NCI-H2171 treated with DMSO at 0.1 percent for 48 hours (cell line): ENCODE results near the gene FERMT3.
"Not testable (repeated sequence)": the region's sequence is repeated elsewhere in the genome, so short reads cannot be mapped to it uniquely, and the experiment has no call there.

Experiments
- DNase-seq: peaks from one replicate; lab custom pipeline; 2025; lab: John Stamatoyannopoulos, UW

FERMT3 gene

DNA sequence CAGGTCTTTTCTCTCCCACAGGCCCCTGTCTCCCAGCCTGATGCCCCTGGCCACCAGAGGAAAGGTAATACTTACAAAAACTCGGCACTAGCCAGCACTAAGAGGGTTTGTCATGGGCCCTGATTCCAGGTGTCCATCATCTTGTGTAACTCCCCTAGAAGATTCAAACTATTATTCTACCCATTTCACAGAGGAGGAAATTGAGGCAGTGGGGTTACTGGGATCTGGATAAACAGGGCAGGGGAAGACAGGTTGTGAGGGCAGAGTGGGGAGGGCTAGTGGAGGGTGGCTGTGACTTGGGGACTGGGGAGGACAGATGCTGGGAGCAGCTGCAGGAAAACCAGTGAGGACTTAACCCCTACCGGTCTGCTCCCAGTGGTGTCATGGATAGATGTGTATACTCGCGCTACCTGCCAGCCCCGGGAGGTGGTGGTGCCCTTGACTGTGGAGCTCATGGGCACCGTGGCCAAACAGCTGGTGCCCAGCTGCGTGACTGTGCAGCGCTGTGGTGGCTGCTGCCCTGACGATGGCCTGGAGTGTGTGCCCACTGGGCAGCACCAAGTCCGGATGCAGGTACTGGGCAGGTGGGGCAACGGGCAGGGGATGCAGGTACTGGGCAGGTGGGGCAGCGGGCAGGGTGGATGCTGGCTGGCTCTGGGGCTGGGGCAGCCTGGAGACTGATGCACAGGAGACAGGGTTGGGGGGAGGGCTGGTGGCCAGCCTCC is 29.1 kb downstream of the FERMT3 start:
- no peak for DNase-seq

DNA sequence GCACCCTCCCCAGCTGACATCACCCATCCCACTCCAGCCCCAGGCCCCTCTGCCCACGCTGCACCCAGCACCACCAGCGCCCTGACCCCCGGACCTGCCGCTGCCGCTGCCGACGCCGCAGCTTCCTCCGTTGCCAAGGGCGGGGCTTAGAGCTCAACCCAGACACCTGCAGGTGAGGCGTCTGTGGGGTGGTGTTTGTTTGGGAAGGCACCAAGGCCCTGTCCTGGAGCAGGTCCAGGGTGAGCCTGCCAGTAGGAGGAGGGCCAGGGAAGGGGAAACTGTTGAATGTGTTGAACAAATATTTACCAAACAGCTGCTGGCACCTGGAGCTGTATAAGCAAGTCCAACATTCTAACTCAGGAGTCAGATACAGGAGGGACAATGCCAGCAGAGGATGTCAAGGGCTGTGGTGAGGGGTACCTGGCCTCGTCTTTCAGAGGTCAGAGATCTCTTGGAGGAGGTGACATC is 31.0 kb downstream of the FERMT3 start:
- DNase-seq, result no peak

DNA sequence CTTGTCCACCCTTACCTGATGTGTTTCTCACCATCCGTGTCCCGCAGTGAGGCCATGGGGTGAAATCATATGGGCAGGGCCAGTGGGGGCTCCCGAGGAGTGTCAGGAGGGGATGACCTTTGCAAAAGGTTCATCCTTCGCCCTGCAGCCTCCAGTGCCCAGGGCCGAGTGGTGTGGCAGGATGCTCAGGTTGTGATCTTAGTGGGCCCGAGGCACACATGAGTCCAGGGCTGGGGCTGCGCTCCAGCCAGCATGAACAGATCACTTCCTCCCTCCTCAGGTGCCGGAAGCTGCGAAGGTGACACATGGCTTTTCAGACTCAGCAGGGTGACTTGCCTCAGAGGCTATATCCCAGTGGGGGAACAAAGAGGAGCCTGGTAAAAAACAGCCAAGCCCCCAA is 31.6 kb downstream of the FERMT3 start:
- no peak for DNase-seq

DNA sequence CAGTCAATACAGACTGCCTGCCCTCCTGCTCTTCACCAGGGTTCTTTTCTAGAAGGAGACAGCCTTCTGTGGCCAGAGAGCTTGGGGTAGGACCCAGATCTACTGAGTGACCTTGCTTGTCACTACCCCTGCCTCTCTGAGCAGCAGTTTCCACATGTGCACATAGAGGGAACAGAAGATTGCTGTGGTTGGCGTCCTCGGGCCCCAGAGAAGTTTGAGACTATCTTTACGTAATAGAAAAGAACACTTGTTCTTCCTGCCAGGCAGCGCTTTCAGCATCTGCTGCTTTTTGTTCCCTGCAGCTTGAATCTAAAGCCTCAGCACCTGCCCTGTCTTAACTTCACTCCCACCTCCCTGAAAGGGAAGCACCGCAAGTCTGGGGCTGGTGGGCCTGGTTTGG is 32.5 kb downstream of the FERMT3 start:
- DNase-seq, result no peak

DNA sequence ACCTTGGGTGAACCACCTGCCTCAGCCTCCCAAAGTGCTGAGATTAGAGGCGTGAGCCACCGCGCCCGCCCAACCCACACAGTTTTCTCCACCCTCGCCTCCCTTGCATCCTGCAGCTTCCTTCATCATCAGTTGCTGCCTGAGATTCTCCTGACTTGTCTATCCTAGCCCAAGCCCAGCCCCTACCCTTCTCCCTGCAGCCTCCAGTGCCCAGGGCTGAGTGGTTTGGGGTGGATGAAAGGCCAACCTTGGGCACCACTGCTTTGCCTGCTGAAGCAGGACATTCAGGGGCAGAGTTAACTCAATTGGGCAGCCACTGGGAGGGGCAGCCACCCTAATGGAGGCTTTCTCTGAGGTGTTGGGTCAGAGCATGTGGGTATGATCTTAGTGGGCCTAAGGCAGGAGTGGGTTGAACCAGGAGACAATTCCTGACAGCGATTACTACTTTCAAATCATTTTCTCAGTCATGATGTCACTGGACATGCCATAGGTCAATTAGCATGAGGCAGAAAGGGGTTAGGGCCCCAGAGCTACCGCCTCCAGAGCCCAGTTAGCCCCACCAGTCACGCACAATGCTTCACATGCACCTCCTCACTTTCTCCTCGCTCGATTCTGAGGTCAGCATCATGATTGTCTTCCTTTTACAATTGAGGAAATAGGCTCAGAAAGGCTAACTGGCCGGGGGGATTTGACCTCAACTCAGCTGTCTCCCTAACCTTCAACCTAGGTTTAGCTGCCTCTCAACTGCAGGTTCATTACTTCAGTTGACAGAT is 33.3 kb downstream of the FERMT3 start:
- no peak for DNase-seq

DNA sequence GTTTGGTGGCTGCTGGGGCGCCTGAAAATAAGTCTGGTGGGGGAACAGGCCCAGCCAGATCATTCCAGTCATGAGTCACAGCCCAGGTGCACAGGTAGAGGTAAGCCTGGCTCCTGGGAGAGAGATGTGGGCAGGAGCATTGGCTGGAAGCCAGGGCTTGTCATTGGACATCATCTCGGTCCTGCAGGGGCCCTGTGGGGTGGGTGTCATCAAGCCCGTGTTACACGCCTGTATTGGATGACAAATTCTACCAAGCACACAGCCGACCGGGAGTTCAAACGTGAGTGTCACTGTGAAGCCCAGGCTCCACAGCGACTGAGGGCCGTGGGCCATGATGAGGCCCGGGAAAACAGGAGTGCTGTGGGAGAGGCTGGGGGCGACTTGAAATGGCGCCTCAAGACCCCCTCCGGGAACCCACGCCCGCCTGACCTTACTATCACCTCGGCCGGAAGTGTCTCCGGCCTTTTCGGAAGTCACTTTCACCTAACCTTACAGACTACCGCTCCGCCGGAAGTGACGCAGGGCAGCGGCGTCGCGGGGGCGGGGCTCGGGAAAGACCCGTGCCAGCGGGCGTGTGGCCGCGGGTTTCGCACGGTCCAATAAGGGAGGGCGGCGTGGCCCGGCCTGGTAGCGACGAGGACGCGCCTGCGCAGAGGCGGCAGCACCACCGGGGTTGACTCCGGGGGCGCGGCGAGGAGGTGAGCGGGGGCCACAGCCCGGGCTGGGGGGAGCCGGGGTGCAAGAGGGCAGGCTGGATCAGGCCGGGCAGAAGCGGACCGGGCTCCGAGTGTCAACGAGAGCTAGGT is 34.1 kb downstream of the FERMT3 start, which contains the start of gene FKBP2:
FKBP2 (plus strand) TSS at position 661 of the 806 bp plus-strand sequence. CDS start 1,293 bp downstream, outside the sequence.
- DNase-seq, result peak; percentile 94

DNA sequence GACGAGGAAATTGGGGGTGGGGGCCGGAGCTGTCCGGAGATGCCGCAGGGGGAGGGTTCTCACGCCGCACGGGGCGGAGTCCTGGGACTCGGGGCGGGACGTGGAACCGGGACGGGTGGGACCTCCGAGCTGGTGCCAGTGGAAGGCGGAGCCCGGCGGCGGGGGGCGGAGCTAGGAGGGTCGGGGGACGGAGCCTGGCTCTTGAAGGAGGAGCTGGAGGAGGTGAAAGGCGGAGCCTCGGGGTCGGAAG is 34.6 kb downstream of the FERMT3 start:
- DNase-seq, result no peak

DNA sequence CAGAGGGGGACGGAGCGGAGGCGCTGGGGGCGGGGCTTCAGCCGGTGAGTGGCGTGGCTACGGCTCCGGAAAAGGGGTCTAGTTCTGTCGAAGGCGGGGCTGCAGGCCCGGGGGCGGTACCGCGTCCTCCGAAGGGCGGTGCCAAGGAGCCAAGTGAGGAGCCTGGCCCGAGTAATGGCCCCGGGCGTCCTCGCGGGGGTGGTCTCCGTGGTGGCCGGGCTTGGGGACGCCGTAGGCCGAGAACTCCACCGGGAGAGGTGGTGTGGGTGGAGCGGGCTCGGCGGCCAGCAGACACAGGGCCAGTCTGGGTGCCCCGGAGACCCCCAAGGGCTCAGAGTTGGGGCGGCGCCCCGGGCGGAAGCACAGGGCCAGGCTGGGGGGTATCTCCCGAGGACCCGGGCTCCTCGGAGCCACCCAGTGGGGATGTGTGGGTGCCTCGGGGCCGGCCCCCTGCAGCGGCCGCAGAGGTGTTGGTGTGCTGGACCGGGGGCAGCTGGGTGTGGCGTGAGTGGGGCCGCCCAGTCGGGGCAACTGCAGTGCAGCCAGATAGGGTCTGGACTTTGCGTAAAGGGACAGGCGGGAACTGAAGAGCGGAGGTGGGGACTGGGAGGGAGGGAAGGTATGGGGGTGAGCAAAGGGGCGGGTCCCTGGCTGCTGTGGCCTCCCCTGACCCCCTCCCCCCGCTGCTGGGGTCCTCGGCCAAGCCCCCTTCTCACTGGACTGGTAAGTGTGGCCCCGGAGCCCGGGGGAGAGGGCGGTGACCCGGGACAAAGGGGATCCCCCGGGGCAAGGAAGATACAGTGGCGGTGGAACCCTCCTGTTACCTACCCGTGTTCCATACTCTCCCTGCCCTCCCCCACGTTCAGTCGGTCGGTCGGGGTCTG is 35.2 kb downstream of the FERMT3 start:
- DNase-seq, result peak; percentile 98

DNA sequence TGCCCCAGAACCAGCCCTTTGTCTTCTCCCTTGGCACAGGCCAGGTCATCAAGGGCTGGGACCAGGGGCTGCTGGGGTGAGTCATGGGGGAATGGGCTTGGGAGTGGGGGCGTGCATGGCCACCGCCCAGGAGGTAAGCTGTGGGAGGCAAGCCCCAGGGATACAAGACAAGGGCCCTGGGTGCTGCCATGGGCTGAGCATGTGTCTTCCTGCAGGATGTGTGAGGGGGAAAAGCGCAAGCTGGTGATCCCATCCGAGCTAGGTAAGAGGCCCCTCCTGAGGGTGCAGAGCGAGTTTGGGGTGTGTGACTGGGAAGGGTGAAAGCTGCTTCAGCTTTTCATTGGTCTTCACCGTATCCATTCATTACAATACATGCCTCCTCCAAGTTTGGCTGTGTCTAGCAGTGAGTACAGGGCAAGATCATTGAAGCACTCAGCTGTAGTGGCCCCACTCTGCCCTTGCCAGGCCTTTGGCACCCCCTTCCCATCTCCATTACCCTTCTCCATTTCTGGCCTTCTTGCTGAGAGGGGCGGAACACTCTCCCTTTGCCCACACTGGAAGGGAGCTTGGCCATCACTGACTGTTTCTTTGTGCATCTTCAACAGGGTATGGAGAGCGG is 36.8 kb downstream of the FERMT3 start:
- DNase-seq, result no peak

DNA sequence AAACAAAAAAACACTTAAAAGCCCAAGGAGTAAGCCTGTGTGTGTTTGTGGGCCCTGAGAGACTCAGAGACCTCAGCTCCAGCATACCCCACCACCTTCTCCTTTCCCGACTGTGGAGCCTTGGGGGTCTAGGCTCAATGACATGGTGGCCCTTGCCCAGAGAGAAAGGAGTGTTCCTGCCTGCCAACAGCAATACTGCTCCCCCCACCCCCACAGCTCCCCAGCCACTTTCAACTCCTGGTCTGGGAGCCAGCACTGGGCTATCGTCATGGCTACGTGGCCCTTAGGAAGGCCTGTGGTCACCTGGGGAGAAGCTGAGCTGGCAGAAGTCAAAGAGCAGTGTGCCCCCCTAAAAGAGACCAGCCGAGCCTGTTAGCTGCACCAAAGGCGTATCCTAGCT is 37.6 kb downstream of the FERMT3 start:
- DNase-seq, result no peak

DNA sequence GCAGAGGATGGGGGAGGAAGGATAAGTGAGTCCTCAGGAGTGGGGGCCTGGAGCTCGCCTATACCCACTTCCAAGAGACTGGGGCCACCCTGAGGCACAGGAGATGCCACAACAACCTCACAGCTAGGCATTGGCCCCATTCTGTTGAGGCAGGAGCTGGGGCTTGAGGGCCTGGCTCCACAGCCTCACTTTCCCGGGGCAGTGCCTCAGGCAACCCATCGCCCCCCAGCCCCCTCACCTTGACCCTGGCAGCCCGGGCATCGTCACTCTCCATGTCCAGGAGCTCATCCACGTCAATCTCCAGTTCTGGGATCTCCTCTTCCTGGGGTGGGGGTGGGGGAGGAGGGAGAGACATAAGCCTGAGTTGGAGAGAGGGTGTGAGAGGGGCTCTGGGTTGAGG is 38.4 kb downstream of the FERMT3 start:
- no peak for DNase-seq

DNA sequence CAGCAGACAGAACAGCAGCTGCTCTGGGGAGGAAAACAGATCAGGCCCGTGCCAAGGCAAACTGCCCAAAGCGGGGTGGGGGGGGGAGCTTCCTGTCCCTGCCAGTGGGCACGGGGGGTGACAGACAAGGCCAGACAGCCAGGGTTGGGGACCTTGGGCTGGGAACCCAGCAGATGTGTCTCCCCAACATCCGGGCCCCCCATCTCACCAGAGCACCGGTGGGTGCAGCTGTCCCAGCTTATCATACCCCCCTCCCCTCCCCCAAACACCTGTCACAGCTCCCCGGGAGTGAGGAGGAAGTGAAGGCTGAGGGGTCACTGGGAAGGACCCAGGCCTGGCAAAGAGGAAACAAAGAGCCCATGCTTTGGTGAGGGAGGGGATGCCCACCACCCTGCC is 38.9 kb downstream of the FERMT3 start:
- DNase-seq, result no peak

DNA sequence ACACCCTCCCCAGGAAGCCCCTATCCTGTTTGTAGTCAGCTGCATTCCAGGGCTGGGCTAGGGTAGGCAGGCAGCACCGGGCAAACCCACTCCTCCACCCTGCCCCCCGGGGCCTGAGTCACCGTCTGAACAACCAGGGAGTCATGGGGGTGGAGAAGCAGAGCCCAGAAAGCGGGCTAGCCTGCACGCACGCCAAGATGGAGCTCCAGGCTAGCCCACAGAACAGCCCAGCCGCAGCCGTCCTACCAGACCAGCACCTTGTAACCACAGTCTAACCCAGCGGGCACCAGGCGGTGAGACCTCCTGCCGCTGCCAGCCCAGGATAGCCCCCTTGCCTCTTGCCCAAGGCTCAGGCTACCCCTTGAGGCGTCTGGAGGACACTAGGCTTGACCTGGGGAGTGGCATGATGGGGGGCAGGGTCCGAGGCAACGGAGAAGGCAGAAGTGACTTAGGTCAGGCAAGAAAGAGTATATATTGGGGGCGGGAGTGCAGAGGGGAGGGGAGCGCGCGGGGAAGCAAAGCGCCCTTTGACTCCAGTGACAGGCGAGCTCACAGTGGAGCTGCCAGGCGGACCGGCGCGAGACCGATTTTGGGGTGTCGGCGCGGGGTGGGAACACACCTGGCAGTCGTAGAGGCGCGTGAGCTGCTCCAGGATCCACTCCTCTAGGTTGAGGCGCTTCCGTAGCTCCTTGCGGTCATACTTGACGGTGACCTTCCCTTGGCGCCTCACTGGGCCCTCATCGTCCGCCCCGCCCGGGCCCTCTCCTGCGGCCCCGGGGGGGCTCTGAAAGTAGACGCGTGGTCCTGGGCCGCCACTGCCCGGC is 39.5 kb downstream of the FERMT3 start:
- DNase-seq, result peak; percentile 65

DNA sequence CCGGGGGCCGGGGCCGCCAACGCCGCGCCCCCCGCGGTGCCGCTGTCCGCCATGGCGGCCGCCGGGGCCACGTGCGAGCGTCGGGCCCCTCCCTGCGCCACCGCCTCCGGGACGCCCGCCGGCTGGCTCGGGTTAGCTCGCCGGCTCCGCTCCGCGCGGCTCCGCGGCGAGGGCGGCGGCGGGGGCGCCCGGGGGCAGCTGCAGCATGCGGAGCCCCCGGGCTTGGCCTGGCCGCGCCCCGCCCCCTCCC is 40.0 kb downstream of the FERMT3 start:
- not testable (repeated sequence) for DNase-seq

DNA sequence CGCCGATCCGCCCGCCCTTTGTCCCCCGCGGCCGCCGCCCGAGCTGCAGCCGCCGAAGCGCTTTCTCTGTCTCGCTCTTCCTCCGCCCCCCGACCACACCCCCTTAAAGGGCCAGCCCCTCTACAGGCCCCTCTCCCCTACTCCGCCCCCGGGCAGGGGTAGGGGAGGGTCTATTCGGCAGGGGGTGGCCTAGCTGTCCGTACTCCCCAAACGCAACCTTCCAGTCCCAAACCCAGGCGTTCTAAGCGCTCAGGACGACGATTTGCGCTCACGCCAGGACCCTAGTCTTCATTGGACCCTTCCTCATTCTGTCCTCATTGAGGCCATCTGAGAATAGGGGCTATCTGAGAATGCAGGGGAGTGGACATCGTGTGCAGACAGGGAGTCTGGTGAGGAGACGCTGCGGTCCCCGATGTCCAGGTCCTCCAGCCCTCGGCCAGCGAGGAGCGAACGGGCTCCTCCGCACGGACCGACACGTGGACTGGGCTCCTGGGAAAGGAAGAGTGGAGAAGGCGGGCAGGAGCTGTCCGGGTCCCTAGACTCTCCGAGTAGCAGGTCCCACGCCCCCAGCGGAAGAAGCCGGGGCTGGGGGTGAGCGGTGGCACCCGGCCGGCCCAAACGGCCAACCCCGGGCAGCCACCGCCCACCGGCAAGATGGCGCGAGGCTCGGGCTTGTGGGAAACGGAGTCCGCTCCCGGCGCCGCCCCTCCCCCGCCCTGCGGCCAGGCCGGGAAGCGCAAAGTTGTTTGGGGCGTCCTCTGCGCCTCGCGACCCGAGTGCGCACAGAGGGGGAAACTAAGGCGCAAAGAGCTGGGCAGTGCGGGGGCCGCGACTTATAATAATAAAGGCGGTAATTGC is 40.6 kb downstream of the FERMT3 start, which contains the start of gene PPP1R14B:
PPP1R14B (minus strand) TSS at position 73 of the 858 bp plus-strand sequence. CDS start 270 bp downstream, outside the sequence.
- DNase-seq, result peak; percentile 74

DNA sequence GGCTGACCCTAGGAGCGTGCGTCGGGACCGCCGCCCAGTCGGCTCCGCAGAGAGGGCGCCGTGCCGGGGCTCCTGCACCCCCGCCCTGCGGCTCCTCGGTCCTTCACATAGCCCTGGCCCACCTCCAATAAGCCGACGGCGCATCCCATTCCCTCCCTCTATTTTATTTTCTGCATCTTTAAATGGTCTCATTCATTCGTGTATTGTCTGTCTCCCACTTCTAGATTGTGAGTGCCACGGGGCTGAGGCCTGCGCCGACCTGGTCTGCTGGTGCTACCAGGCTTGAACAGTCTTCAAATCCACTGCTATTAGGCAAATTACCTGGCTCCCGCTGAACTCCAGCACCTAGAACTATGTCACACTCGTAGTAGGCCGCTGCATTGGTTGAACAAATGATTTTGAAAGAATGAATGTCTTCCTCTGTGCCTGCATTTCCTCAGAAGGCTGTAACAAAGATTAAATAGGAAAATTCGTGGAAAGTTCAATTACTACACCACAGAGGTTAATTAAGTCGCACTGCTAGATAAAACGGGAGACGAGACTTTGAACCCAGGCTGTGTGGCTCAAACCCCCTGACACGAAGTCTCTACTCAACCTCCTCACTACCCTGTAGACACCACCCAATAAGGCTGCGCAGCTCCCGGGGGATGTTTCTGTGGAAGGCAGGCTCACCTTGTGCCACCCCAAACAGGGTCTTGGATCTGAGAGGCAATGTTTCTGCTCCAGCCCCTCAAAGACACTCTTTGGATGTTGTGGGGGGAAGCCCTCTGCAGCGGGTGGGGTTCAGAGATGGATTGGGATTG is 41.4 kb downstream of the FERMT3 start:
- DNase-seq, result no peak

DNA sequence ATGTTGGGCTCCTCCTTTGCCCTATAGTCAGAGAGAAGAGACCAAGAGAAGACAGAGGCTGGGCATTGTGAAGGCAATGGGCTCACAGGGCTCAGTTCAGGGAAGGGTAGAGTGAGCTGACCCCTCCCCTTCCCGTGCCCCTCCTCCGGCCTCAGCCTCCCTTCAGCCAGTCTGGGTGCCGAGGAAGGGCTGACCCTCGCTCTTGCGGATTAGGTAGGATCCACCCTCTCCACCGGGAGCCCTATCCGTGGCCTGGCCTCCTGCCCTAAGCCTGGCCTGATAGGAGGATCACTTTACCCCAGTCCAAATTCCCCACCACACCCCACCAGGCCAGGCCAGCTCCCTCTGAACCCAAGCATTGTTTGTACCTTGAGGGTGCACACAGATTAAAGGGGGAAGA is 42.1 kb downstream of the FERMT3 start:
- no peak for DNase-seq

DNA sequence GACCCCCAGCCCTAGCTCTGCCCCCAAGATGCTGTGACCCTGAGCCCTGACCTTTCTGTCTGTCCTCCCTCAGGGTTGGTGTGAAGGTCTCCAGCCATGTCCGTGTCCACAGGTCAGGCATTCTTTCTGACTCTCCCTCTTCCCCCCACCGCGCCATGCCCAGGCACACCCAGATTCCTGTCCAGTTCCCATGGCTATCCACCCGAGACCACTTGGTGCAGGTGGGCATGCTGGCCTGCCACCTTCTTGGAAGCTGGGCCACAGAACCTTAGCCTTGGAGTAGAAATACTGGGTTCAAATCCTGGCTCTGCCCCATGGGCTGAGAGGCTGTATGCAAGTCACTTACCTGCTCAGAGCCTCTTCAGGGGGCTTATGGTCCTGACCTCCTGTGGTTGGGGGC is 42.5 kb downstream of the FERMT3 start:
- DNase-seq, result no peak
